ENCODE data around the gene SEMA4B. TPM values are rescaled to one million over a fixed set of nuclear protein-coding genes. Genes with fewer than 3 reads are reported as not detected.
A peak's percentile ranks its signal among the peaks of the same experiment; 100 is the strongest.

SEMA4B gene
- total and polyA plus RNA-seq, 10 of the 15 experiments (the other 5 are each of a cell fraction or from before 2014, with no cell fraction given) = 0.87 to 26.0 (median 9.3) TPM

DNA sequence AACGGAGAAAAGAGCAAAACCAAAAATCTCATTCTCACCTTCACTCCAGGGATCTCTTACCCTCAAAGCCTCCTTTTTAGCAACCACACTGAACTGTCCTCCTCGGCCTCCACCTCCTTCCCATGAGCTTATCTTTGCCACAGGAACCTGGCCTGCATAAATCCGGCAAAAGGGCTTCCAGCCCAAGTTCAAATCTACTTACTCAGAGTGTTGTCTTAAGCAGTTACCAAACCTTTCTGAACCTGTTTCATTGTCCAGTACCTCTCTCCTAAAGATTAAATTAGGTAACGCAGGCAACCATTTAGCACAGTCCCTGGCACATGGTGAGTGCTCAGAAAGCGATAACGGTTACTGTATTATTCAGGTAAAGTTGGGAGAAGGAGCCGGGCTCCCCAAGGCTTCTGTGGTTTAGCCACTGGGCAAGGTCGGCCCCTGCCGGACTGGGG, 31.8 kb downstream of the SEMA4B start:
- Histone ChIP-seq H3K27me3 (replicated peaks in 1 of 2; ENCODE audit: control insufficient read depth in 2 of 2, insufficient read depth in 2 of 2, low read length in 1 of 2) (no peaks in the 10 kb centered on the region), H3K79me2 (ENCODE audit: control insufficient read depth, insufficient read depth, low read length) (peaks cover 19% of the 10 kb centered on the region), H3K4me3 (peak overlapping the region; percentile 79), H3K9me3 (replicated peaks; ENCODE audit: control insufficient read depth, insufficient read depth, low read length) (no peaks in the 10 kb centered on the region), H2AFZ (ENCODE audit: control insufficient read depth, low read depth, low read length) (peak overlapping the region; percentile 86; the same call in 1 of the 2 replicates), H3K27ac (ENCODE audit: control insufficient read depth, insufficient read depth) (peak overlapping the region; percentile 85), H3K9ac (ENCODE audit: control insufficient read depth, insufficient read depth, low read length) (peak overlapping the region; percentile 85), H3K4me1 (ENCODE audit: control insufficient read depth, insufficient read depth, low read length) (peaks cover 28% of the 10 kb centered on the region), H3K4me2 (ENCODE audit: control insufficient read depth, insufficient read depth) (peak overlapping the region; percentile 88), H4K20me1 (ENCODE audit: control insufficient read depth, insufficient read depth) (no peaks in the 10 kb centered on the region), H3K36me3 (ENCODE audit: control insufficient read depth in 2 of 2, insufficient read depth in 2 of 2, low read length in 1 of 2) (peaks cover 12 to 16% of the 10 kb centered on the region in 2 experiments; a peak in 3 of 4 replicates)
- WGBS (ENCODE audit: insufficient coverage, insufficient replicate concordance, low lambda C conversion rate, missing lambda C conversion rate) = 0% methylated on average over 9 of the region's 9 CpGs
- ChIA-PET POLR2A (interaction anchor here (0.6 to 4.9 kb wide), 29 partner anchors 11 to 134 kb away, joined by 3 to 31 read pairs (median 5); partner anchors contain the start of genes IDH2, NGRN, SEMA4B and TTLL13), CTCF (interaction anchor here (1.0 to 4.8 kb wide), 21 partner anchors 11 to 150 kb away, joined by 3 to 38 read pairs (median 7); partner anchors contain the start of genes NGRN and SEMA4B), RAD21 (ENCODE audit: unreplicated experiment) (interaction anchor here (0.7 to 3.6 kb wide), 28 partner anchors 12 to 334 kb away, joined by 3 to 47 read pairs (median 6); partner anchors contain the start of genes NGRN, SEMA4B and TTLL13), SMC1A (ENCODE audit: uncharacterized antibody, unreplicated experiment) (interaction anchor here (0.9 to 4.5 kb wide), 26 partner anchors 10 to 702 kb away, joined by 3 to 70 read pairs (median 8); partner anchors contain the start of genes NGRN, SEMA4B, TTLL13 and UNC45A)
- intact Hi-C loops (cut with micrococcal nuclease; ENCODE audit: unreplicated experiment) (loop anchor here (2.0 to 5.0 kb wide), 6 partner anchors 26 to 429 kb away; partner anchors contain the start of gene AP3S2), in situ Hi-C loops (cut with MboI) (no loop called here)
- no peak for DNase-seq (ENCODE audit: low read depth, low spot score)
- no peak for ATAC-seq
- no peak for FAIRE-seq
- no TSS peak for BruUV-seq (replicated peaks)
- TF ChIP-seq SMC3 (IDR thresholded peaks at IDR 0.05; ENCODE audit: borderline replicate concordance, low read length) (peak; percentile 12; the same call in 1 of the 2 replicates), ATF7 (IDR thresholded peaks at IDR 0.05; ENCODE audit: low read depth) (no peak), RUNX3 (IDR thresholded peaks at IDR 0.05; ENCODE audit: low read length) (peak; percentile 52), IKZF2 (IDR thresholded peaks at IDR 0.05) (peak in 1 of 2 experiments; percentile 37; a peak in 2 of 4 replicates), PML (IDR thresholded peaks at IDR 0.05; ENCODE audit: low read length) (no peak), POLR2AphosphoS2 (IDR thresholded peaks at IDR 0.05; ENCODE audit: low read depth, low read length) (0 out of 2 replicates have a peak, but pooled peaks have one; percentile 8), STAT3 (IDR thresholded peaks at IDR 0.05; ENCODE audit: low read depth, low read length) (no peak), CBFB (IDR thresholded peaks at IDR 0.05; ENCODE audit: low read depth) (0 out of 2 replicates have a peak, but pooled peaks have one; percentile 25), RAD21 (IDR thresholded peaks at IDR 0.05; ENCODE audit: insufficient read depth, low read depth, low read length) (peak; percentile 63), ETV6 (conservative IDR thresholded peaks at IDR 0.05 in 1 of 2, IDR thresholded peaks at IDR 0.05 in 1 of 2; ENCODE audit: borderline replicate concordance in 1 of 2, low read depth in 1 of 2) (no peak)
- TF ChIP-seq, protein P1, sequence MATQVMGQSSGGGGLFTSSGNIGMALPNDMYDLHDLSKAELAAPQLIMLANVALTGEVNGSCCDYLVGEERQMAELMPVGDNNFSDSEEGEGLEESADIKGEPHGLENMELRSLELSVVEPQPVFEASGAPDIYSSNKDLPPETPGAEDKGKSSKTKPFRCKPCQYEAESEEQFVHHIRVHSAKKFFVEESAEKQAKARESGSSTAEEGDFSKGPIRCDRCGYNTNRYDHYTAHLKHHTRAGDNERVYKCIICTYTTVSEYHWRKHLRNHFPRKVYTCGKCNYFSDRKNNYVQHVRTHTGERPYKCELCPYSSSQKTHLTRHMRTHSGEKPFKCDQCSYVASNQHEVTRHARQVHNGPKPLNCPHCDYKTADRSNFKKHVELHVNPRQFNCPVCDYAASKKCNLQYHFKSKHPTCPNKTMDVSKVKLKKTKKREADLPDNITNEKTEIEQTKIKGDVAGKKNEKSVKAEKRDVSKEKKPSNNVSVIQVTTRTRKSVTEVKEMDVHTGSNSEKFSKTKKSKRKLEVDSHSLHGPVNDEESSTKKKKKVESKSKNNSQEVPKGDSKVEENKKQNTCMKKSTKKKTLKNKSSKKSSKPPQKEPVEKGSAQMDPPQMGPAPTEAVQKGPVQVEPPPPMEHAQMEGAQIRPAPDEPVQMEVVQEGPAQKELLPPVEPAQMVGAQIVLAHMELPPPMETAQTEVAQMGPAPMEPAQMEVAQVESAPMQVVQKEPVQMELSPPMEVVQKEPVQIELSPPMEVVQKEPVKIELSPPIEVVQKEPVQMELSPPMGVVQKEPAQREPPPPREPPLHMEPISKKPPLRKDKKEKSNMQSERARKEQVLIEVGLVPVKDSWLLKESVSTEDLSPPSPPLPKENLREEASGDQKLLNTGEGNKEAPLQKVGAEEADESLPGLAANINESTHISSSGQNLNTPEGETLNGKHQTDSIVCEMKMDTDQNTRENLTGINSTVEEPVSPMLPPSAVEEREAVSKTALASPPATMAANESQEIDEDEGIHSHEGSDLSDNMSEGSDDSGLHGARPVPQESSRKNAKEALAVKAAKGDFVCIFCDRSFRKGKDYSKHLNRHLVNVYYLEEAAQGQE (IDR thresholded peaks at IDR 0.05; ENCODE audit: low read depth, low read length) = no peak
- TF ChIP-seq, protein P2, sequence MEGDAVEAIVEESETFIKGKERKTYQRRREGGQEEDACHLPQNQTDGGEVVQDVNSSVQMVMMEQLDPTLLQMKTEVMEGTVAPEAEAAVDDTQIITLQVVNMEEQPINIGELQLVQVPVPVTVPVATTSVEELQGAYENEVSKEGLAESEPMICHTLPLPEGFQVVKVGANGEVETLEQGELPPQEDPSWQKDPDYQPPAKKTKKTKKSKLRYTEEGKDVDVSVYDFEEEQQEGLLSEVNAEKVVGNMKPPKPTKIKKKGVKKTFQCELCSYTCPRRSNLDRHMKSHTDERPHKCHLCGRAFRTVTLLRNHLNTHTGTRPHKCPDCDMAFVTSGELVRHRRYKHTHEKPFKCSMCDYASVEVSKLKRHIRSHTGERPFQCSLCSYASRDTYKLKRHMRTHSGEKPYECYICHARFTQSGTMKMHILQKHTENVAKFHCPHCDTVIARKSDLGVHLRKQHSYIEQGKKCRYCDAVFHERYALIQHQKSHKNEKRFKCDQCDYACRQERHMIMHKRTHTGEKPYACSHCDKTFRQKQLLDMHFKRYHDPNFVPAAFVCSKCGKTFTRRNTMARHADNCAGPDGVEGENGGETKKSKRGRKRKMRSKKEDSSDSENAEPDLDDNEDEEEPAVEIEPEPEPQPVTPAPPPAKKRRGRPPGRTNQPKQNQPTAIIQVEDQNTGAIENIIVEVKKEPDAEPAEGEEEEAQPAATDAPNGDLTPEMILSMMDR (IDR thresholded peaks at IDR 0.05 in 2 of 3, conservative IDR thresholded peaks at IDR 0.05 in 1 of 3; ENCODE audit: control insufficient read depth in 2 of 3, extremely low read depth in 1 of 3, insufficient read depth in 1 of 3, low read depth in 3 of 3, low read length in 3 of 3) = peak; percentile 40 to 61 (median 44); a peak in 4 of 6 replicates
- TF ChIP-seq, protein P3, sequence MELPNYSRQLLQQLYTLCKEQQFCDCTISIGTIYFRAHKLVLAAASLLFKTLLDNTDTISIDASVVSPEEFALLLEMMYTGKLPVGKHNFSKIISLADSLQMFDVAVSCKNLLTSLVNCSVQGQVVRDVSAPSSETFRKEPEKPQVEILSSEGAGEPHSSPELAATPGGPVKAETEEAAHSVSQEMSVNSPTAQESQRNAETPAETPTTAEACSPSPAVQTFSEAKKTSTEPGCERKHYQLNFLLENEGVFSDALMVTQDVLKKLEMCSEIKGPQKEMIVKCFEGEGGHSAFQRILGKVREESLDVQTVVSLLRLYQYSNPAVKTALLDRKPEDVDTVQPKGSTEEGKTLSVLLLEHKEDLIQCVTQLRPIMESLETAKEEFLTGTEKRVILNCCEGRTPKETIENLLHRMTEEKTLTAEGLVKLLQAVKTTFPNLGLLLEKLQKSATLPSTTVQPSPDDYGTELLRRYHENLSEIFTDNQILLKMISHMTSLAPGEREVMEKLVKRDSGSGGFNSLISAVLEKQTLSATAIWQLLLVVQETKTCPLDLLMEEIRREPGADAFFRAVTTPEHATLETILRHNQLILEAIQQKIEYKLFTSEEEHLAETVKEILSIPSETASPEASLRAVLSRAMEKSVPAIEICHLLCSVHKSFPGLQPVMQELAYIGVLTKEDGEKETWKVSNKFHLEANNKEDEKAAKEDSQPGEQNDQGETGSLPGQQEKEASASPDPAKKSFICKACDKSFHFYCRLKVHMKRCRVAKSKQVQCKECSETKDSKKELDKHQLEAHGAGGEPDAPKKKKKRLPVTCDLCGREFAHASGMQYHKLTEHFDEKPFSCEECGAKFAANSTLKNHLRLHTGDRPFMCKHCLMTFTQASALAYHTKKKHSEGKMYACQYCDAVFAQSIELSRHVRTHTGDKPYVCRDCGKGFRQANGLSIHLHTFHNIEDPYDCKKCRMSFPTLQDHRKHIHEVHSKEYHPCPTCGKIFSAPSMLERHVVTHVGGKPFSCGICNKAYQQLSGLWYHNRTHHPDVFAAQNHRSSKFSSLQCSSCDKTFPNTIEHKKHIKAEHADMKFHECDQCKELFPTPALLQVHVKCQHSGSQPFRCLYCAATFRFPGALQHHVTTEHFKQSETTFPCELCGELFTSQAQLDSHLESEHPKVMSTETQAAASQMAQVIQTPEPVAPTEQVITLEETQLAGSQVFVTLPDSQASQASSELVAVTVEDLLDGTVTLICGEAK (IDR thresholded peaks at IDR 0.05; ENCODE audit: borderline replicate concordance) = no peak
